Trophoblast cell (in vitro differentiated cells and primary cell): Measurements from ENCODE around the gene SCGB1A1.

Source experiments
- DNase-seq, 2 donors: peaks; one replicate each; pipeline ENCODE4 v3.0.0-alpha.2; 2016
- H2AFZ ChIP-seq: 2 replicates; pipeline ENCODE4 v1.6.1; 2013; ENCODE audit warnings: low read length, moderate library complexity, mild to moderate bottlenecking; ENCODE audit not compliant: insufficient read depth, poor library complexity
- H2AK5ac ChIP-seq: 2 replicates; pipeline ENCODE4 v1.6.1; 2013; ENCODE audit warnings: mild to moderate bottlenecking, low read length
- H2BK120ac ChIP-seq: 2 replicates; pipeline ENCODE4 v1.6.1; 2013; ENCODE audit warnings: low read length, mild to moderate bottlenecking, moderate library complexity; ENCODE audit not compliant: insufficient read depth, poor library complexity
- H2BK12ac ChIP-seq: 2 replicates; pipeline ENCODE4 v1.6.1; 2013; ENCODE audit warnings: mild to moderate bottlenecking, low read length, moderate library complexity
- H2BK5ac ChIP-seq: 2 replicates; pipeline ENCODE4 v1.6.1; 2013; ENCODE audit warnings: low read length, low read depth, moderate library complexity, mild to moderate bottlenecking; ENCODE audit not compliant: poor library complexity
- H3K14ac ChIP-seq: 2 replicates; pipeline ENCODE4 v1.6.1; 2013; ENCODE audit warnings: mild to moderate bottlenecking, low read length
- H3K18ac ChIP-seq: 2 replicates; pipeline ENCODE4 v1.6.1; 2013; ENCODE audit warnings: mild to moderate bottlenecking, low read length
- H3K23ac ChIP-seq: 2 replicates; pipeline ENCODE4 v1.6.1; 2013; ENCODE audit warnings: low read length
- H3K27ac ChIP-seq: 2 replicates; pipeline ENCODE4 v1.5.1; 2013; ENCODE audit warnings: low read depth, mild to moderate bottlenecking, inconsistent platforms, low read length, moderate library complexity
- H3K27me3 ChIP-seq: 2 replicates; pipeline ENCODE4 v1.6.1; 2013; ENCODE audit warnings: inconsistent platforms, mild to moderate bottlenecking, low read length, moderate library complexity; ENCODE audit not compliant: insufficient read depth
- H3K36me3 ChIP-seq, 2 experiments: 1 replicate in 1 of 2; 2 replicates in 1 of 2; pipeline ENCODE4 v1.6.1; 2013; ENCODE audit warnings: low read length in 2 of 2, mild to moderate bottlenecking in 2 of 2, moderate library complexity in 1 of 2; ENCODE audit not compliant: insufficient read depth in 2 of 2, control insufficient read depth in 1 of 2
- H3K4ac ChIP-seq: 2 replicates; pipeline ENCODE4 v1.6.1; 2013; ENCODE audit warnings: low read depth, mild to moderate bottlenecking, low read length, moderate library complexity
- H3K4me1 ChIP-seq, 2 experiments: 1 replicate in 1 of 2; 2 replicates in 1 of 2; pipeline ENCODE4 v1.6.1; 2013; ENCODE audit warnings: low read length in 2 of 2, mild to moderate bottlenecking in 2 of 2, moderate library complexity in 1 of 2; ENCODE audit not compliant: insufficient read depth in 2 of 2, control insufficient read depth in 1 of 2
- H3K4me2 ChIP-seq: 2 replicates; pipeline ENCODE4 v1.6.1; 2013; ENCODE audit warnings: inconsistent platforms, mild to moderate bottlenecking, low read length, moderate library complexity
- H3K4me3 ChIP-seq: 2 replicates; pipeline ENCODE4 v1.5.1; 2013; ENCODE audit warnings: mild to moderate bottlenecking, low read depth, low read length, inconsistent platforms
- H3K79me1 ChIP-seq: one replicate; pipeline ENCODE4 v1.6.1; 2013; ENCODE audit warnings: low read length
- H3K79me2 ChIP-seq: 2 replicates; pipeline ENCODE4 v1.6.1; 2013; ENCODE audit warnings: low read length, mild to moderate bottlenecking; ENCODE audit not compliant: control insufficient read depth, insufficient read depth, poor library complexity
- H3K9ac ChIP-seq: 2 replicates; pipeline ENCODE4 v1.6.1; 2013; ENCODE audit warnings: mild to moderate bottlenecking, low read length
- H3K9me3 ChIP-seq: 2 replicates; pipeline ENCODE4 v1.6.1; 2013; ENCODE audit warnings: low read depth, mild to moderate bottlenecking, control low read depth, inconsistent platforms, low read length; ENCODE audit not compliant: insufficient read depth
- H4K12ac ChIP-seq: 2 replicates; pipeline ENCODE4 v1.6.1; 2013; ENCODE audit warnings: low read depth, mild to moderate bottlenecking, low read length, moderate library complexity
- H4K8ac ChIP-seq: 2 replicates; pipeline ENCODE4 v1.6.1; 2013; ENCODE audit warnings: low read depth, mild to moderate bottlenecking, low read length, moderate library complexity
- H4K91ac ChIP-seq: one replicate; pipeline ENCODE4 v1.6.1; 2013; ENCODE audit warnings: low read depth, mild to moderate bottlenecking, low read length, moderate library complexity
- WGBS: extraction: QIAGEN DNeasy Blood & Tissue Kit; methylation state at CpG from one replicate; pipeline ENCODE4 v1.1.7; 2013; ENCODE audit warnings: missing lambda C conversion rate; ENCODE audit not compliant: insufficient read length, insufficient coverage; ENCODE audit errors: extremely low coverage; 5-methylcytosine and 5-hydroxymethylcytosine counted together

Gene SCGB1A1

GRCh38 chr11:62402960-62403730 lies 15.7 kb upstream of the SCGB1A1 start:
- Histone ChIP-seq H3K27ac (no peak overlapping the region), H4K12ac (no peak overlapping the region), H3K79me2 (peaks cover 6% of the 10 kb centered on the region), H3K27me3 (no peaks in the 10 kb centered on the region), H3K14ac (no peak overlapping the region), H3K79me1 (peaks cover 27% of the 10 kb centered on the region), H3K4me3 (no peak overlapping the region), H2AK5ac (no peak overlapping the region), H4K91ac (no peak overlapping the region), H3K4ac (no peak overlapping the region), H2AFZ (no peak overlapping the region), H3K9me3 (no peaks in the 10 kb centered on the region), H3K18ac (no peak overlapping the region), H3K23ac (no peak overlapping the region), H3K9ac (no peak overlapping the region), H3K36me3 (no peaks in the 10 kb centered on the region), H3K4me2 (no peak overlapping the region), H2BK12ac (peak overlapping the region; percentile 3), H3K4me1 (peaks cover 28 to 31% of the 10 kb centered on the region in 2 experiments), H4K8ac (no peak overlapping the region), H2BK5ac (no peak overlapping the region), H2BK120ac (no peak overlapping the region)
- WGBS, result no CpG with 5 or more reads among the region's 12 CpGs
- DNase-seq, result no peak

- no peak overlapping the region for H3K9ac ChIP-seq
- no CpG with 5 or more reads among the region's 6 CpGs for WGBS
- no peak overlapping the region for H2BK5ac ChIP-seq
These were observed 14.4 kb upstream of the SCGB1A1 start for GRCh38 chr11:62404435-62404834.

GRCh38 chr11:62404901-62405300 lies 13.9 kb upstream of the SCGB1A1 start:
- no peaks in the 10 kb centered on the region for H3K36me3 ChIP-seq
- WGBS, result no CpG with 5 or more reads among the region's 5 CpGs

More at GRCh38 chr11:62404435-62404834, 14.4 kb upstream of the SCGB1A1 start:
- Histone ChIP-seq H3K27me3 (no peaks in the 10 kb centered on the region), H2BK120ac (no peak overlapping the region), H2BK12ac (no peak overlapping the region), H3K4me2 (no peak overlapping the region), H4K91ac (no peak overlapping the region), H3K23ac (no peak overlapping the region), H3K14ac (no peak overlapping the region), H3K4me1 (peaks cover 23 to 24% of the 10 kb centered on the region in 2 experiments), H3K4ac (no peak overlapping the region), H4K12ac (no peak overlapping the region), H3K36me3 (no peaks in the 10 kb centered on the region), H2AK5ac (peak overlapping the region; percentile 76), H3K27ac (no peak overlapping the region), H3K4me3 (no peak overlapping the region), H4K8ac (no peak overlapping the region), H3K79me1 (peaks cover 21% of the 10 kb centered on the region), H2AFZ (no peak overlapping the region), H3K9me3 (no peaks in the 10 kb centered on the region), H3K79me2 (peaks cover 4% of the 10 kb centered on the region), H3K18ac (no peak overlapping the region)
- DNase-seq, result no peak

GRCh38 chr11:62406034-62406433 lies 12.8 kb upstream of the SCGB1A1 start:
- peaks cover 8% of the 10 kb centered on the region in 2 experiments for H3K4me1 ChIP-seq
- no peaks in the 10 kb centered on the region for H3K27me3 ChIP-seq
- H3K18ac ChIP-seq, result no peak overlapping the region
- no peak overlapping the region for H4K91ac ChIP-seq
- H2AFZ ChIP-seq, result no peak overlapping the region
- H3K79me2 ChIP-seq, result no peaks in the 10 kb centered on the region
- WGBS, result no CpG with 5 or more reads among the region's 4 CpGs
- no peak overlapping the region for H3K14ac ChIP-seq
- H3K9me3 ChIP-seq, result no peaks in the 10 kb centered on the region
- no peak overlapping the region for H3K9ac ChIP-seq
- H2AK5ac ChIP-seq, result no peak overlapping the region
- no peak overlapping the region for H4K12ac ChIP-seq
- no peak overlapping the region for H3K27ac ChIP-seq
- H4K8ac ChIP-seq, result no peak overlapping the region
- H3K4ac ChIP-seq, result no peak overlapping the region
- H2BK120ac ChIP-seq, result no peak overlapping the region
- no peak overlapping the region for H3K23ac ChIP-seq
- no peaks in the 10 kb centered on the region for H3K36me3 ChIP-seq
- H2BK5ac ChIP-seq, result no peak overlapping the region
- H3K4me3 ChIP-seq, result no peak overlapping the region
- DNase-seq, result no peak
- no peak overlapping the region for H2BK12ac ChIP-seq
- H3K79me1 ChIP-seq, result peaks cover 11% of the 10 kb centered on the region
- H3K4me2 ChIP-seq, result no peak overlapping the region

More at GRCh38 chr11:62404901-62405300, 13.9 kb upstream of the SCGB1A1 start:
- no peak overlapping the region for H3K4me3 ChIP-seq
- peak overlapping the region; percentile 33 for H4K91ac ChIP-seq
- H3K23ac ChIP-seq, result no peak overlapping the region
- no peaks in the 10 kb centered on the region for H3K27me3 ChIP-seq
- H3K27ac ChIP-seq, result no peak overlapping the region
- H3K9me3 ChIP-seq, result no peaks in the 10 kb centered on the region
- H3K4me2 ChIP-seq, result no peak overlapping the region
- H3K4ac ChIP-seq, result no peak overlapping the region
- H3K9ac ChIP-seq, result no peak overlapping the region
- no peak overlapping the region for H4K12ac ChIP-seq
- H2BK120ac ChIP-seq, result no peak overlapping the region
- no peak overlapping the region for H3K14ac ChIP-seq
- peaks cover 17% of the 10 kb centered on the region for H3K79me1 ChIP-seq
- no peak overlapping the region for H3K18ac ChIP-seq
- H3K79me2 ChIP-seq, result no peaks in the 10 kb centered on the region
- H3K4me1 ChIP-seq, result peaks cover 18 to 19% of the 10 kb centered on the region in 2 experiments
- H2AK5ac ChIP-seq, result no peak overlapping the region
- DNase-seq, result no peak
- H2BK5ac ChIP-seq, result no peak overlapping the region
- H4K8ac ChIP-seq, result no peak overlapping the region
- peak overlapping the region; percentile 64 for H2BK12ac ChIP-seq
- no peak overlapping the region for H2AFZ ChIP-seq
